ENCODE measurements around the gene PGPEP1. TPM values are rescaled to one million over a fixed set of nuclear protein-coding genes. Genes with fewer than 3 reads are reported as not detected.
A peak's percentile ranks its signal among the peaks of the same experiment; 100 is the strongest.
"Not testable (repeated sequence)": the region's sequence is repeated elsewhere in the genome, so short reads cannot be mapped to it uniquely, and the experiment has no call there.

PGPEP1 gene
- polyA plus RNA-seq, 1 experiment, result 32.2 TPM

DNA sequence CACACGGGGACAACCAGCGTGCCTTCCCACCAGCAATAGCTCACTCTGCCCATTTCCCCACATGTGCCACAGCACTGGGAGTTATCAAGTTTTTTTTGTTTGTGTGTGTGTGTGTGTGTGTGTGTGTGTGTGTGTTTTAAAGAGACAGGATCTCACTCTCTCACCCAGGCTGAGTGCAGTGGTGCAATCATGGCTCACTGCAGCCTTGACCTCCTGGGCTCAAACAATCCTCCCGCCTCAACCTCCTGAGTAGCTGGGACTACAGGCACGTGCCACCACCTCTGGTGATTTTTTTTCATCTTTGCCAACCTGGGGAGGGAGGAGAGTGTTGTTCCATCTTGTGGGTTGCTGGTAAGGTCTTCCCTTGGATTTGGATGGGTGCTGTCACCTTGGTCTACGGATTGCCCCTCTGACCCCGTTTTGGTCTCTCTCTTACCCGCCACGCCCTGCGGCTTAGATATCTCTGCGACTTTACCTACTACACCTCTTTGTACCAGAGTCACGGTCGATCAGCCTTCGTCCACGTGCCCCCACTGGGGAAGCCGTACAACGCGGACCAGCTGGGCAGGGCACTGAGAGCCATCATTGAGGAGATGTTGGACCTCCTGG lies 22.6 kb downstream of the PGPEP1 start:
- Histone ChIP-seq H3K36me3 (ENCODE audit: control insufficient read depth, insufficient read depth, low read length) (peaks cover 5% of the 10 kb centered on the region; the same call in 1 of the 2 replicates), H3K4me3 (ENCODE audit: low read depth, low read length) (no peak overlapping the region), H3K27me3 (ENCODE audit: control insufficient read depth, insufficient read depth, low read length) (no peaks in the 10 kb centered on the region)
- TF ChIP-seq, protein P1, sequence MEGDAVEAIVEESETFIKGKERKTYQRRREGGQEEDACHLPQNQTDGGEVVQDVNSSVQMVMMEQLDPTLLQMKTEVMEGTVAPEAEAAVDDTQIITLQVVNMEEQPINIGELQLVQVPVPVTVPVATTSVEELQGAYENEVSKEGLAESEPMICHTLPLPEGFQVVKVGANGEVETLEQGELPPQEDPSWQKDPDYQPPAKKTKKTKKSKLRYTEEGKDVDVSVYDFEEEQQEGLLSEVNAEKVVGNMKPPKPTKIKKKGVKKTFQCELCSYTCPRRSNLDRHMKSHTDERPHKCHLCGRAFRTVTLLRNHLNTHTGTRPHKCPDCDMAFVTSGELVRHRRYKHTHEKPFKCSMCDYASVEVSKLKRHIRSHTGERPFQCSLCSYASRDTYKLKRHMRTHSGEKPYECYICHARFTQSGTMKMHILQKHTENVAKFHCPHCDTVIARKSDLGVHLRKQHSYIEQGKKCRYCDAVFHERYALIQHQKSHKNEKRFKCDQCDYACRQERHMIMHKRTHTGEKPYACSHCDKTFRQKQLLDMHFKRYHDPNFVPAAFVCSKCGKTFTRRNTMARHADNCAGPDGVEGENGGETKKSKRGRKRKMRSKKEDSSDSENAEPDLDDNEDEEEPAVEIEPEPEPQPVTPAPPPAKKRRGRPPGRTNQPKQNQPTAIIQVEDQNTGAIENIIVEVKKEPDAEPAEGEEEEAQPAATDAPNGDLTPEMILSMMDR (IDR thresholded peaks at IDR 0.05; ENCODE audit: insufficient read depth, low read depth, low read length), result no peak
- ChIA-PET POLR2A (interaction anchor here (0.5 kb wide), 1 partner anchor 92 kb away, joined by 9 read pairs; no protein-coding TSS in a partner anchor), CTCF (interaction anchor here (1.1 to 7.8 kb wide), 5 partner anchors 14 to 47 kb away, joined by 3 to 57 read pairs (median 17); no protein-coding TSS in a partner anchor)
- DNase-seq (ENCODE audit: low read depth), result no peak

DNA sequence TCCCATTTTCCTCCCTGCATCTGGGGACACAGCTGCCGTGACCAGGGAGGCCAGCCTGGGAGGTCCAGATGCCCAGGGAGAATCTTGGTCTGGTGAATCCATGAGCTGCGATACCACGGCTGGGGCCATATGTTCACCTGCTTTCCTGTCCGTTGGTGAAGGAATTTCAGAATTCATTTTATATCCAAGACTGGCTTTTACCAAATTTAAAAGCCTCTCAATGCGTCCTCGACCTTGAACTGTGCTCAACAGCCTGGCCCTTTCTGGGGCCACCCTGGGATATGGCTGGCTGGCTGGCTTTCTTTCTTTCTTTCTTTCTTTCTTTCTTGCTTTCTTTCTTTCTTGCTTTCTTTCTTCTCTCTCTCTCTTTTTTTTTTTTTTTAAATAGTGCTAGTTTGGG lies 23.4 kb downstream of the PGPEP1 start:
- Histone ChIP-seq H3K27me3 (ENCODE audit: control insufficient read depth, insufficient read depth, low read length) (no peaks in the 10 kb centered on the region), H3K4me3 (ENCODE audit: low read depth, low read length) (no peak overlapping the region), H3K36me3 (ENCODE audit: control insufficient read depth, insufficient read depth, low read length) (peaks cover 5% of the 10 kb centered on the region; the same call in 1 of the 2 replicates)
- CTCF ChIA-PET, result interaction anchor here (0.6 to 7.8 kb wide), 6 partner anchors 14 to 682 kb away, joined by 3 to 57 read pairs (median 16); partner anchors contain the start of gene GDF15
- DNase-seq (ENCODE audit: low read depth), result no peak
- POLR2A ChIA-PET, result no interaction called here
- TF ChIP-seq, protein P1 (IDR thresholded peaks at IDR 0.05; ENCODE audit: insufficient read depth, low read depth, low read length), result no peak

GRCh38 chr19:18364277-18364825 lies 24.0 kb downstream of the PGPEP1 start:
- H3K36me3 ChIP-seq (ENCODE audit: control insufficient read depth, insufficient read depth, low read length); DNase-seq (ENCODE audit: low read depth); H3K4me3 ChIP-seq (ENCODE audit: low read depth, low read length); H3K27me3 ChIP-seq (ENCODE audit: control insufficient read depth, insufficient read depth, low read length): not testable (repeated sequence)
- ChIA-PET CTCF (interaction anchor here (0.6 to 7.8 kb wide), 9 partner anchors 15 to 683 kb away, joined by 3 to 57 read pairs (median 8); partner anchors contain the start of gene GDF15), POLR2A (interaction anchor here (0.6 kb wide), 1 partner anchor 60 kb away, joined by 7 read pairs; no protein-coding TSS in a partner anchor)

- no peaks in the 10 kb centered on the region for H3K27me3 ChIP-seq (ENCODE audit: control insufficient read depth, insufficient read depth, low read length)
- ChIA-PET CTCF (interaction anchor here (0.8 to 7.8 kb wide), 8 partner anchors 16 to 51 kb away, joined by 4 to 57 read pairs (median 11); partner anchors contain the start of gene GDF15), POLR2A (interaction anchor here (0.6 kb wide), 1 partner anchor 59 kb away, joined by 7 read pairs; no protein-coding TSS in a partner anchor)
- no peak overlapping the region for H3K4me3 ChIP-seq (ENCODE audit: low read depth, low read length)
- H3K36me3 ChIP-seq (ENCODE audit: control insufficient read depth, insufficient read depth, low read length), result peaks cover 3% of the 10 kb centered on the region; the same call in 1 of the 2 replicates
- TF ChIP-seq, protein P1 (IDR thresholded peaks at IDR 0.05; ENCODE audit: insufficient read depth, low read depth, low read length), result no peak
- DNase-seq (ENCODE audit: low read depth), result peak; percentile 99
Measured at GRCh38 chr19:18364826-18365528, 24.6 kb downstream of the PGPEP1 start.

GRCh38 chr19:18366021-18366435 lies 25.6 kb downstream of the PGPEP1 start:
- Histone ChIP-seq H3K36me3 (ENCODE audit: control insufficient read depth, insufficient read depth, low read length) (peaks cover 3% of the 10 kb centered on the region; the same call in 1 of the 2 replicates), H3K27me3 (ENCODE audit: control insufficient read depth, insufficient read depth, low read length) (no peaks in the 10 kb centered on the region), H3K4me3 (ENCODE audit: low read depth, low read length) (no peak overlapping the region)
- no peak for DNase-seq (ENCODE audit: low read depth)
- CTCF ChIA-PET, result interaction anchor here (1.0 to 4.0 kb wide), 4 partner anchors 20 to 85 kb away, joined by 3 to 20 read pairs (median 9); partner anchors contain the start of gene GDF15
- TF ChIP-seq, protein P1 (IDR thresholded peaks at IDR 0.05; ENCODE audit: insufficient read depth, low read depth, low read length), result no peak
- POLR2A ChIA-PET, result no interaction called here

Measured in BJ (cell line).